K562 (cell line): ENCODE data around the gene PNPLA7. TPM values are rescaled to one million over a fixed set of nuclear protein-coding genes. Genes with fewer than 3 reads are reported as not detected.

ENCODE experiments used
- CREB3 ChIP-seq: fragments of 450-650 bp; conservative IDR thresholded peaks from 2 replicates; pipeline ENCODE4 v1.6.1; 2016; ENCODE audit warnings: missing genetic modification characterization, low read depth, mild to moderate bottlenecking, missing compliant biosample characterization, moderate library complexity
- EGR1 ChIP-seq: fragments of 450-650 bp; conservative IDR thresholded peaks from 2 replicates; pipeline ENCODE4 v1.6.1; 2017; ENCODE audit warnings: mild to moderate bottlenecking
- ERF ChIP-seq: fragments of 450-650 bp; formaldehyde crosslinking; IDR thresholded peaks from 2 replicates; pipeline ENCODE4 v1.4.0; 2020; ENCODE audit warnings: mild to moderate bottlenecking, mixed read lengths
- FOXP1 ChIP-seq: sonication (generic); formaldehyde crosslinking; IDR thresholded peaks from 2 replicates; pipeline ENCODE4 v1.8.0; 2022; ENCODE audit warnings: mild to moderate bottlenecking, missing genetic modification reagents
- VEZF1 ChIP-seq: fragments of 200-800 bp; sonication (Bioruptor generic); IDR thresholded peaks from 2 replicates; pipeline ENCODE4 v1.6.1; 2017; ENCODE audit warnings: missing genetic modification characterization, missing compliant biosample characterization
- WHSC1 ChIP-seq: IDR thresholded peaks from one replicate; pipeline ENCODE4 v1.6.1; 2012; ENCODE audit warnings: low read length, control low read depth, inconsistent platforms
- ZNF263 ChIP-seq: sonication (generic); formaldehyde crosslinking; IDR thresholded peaks from 2 replicates; pipeline ENCODE4 v1.8.0; 2022; ENCODE audit warnings: mild to moderate bottlenecking, missing genetic modification reagents, borderline replicate concordance
- ZNF277 ChIP-seq: fragments of 250-450 bp; sonication (Bioruptor Pico); IDR thresholded peaks from 2 replicates; pipeline ENCODE4 v1.8.0; 2022; ENCODE audit warnings: inconsistent platforms, mild to moderate bottlenecking, moderate library complexity, borderline replicate concordance
- polyA plus RNA-seq, 8 experiments: library from polyadenylated mRNA; depleted of rRNA in 4 of 8; stranded (reverse) in 5 of 8; unstranded in 3 of 8; fragments of >200 nt; fragmentation: Nextera tagmentation in 2 of 8; fragmentation: Illumina TruSeq in 1 of 8; extraction: Ambion mirVana in 2 of 8; extraction: Trizol in 1 of 8; gene quantifications; 2 replicates each; pipeline versions ENCODE4 v1.2.1 to v1.2.3, GENCODE V29; 2011 to 2014; ENCODE audit warnings: inconsistent platforms in 1 of 8, missing spikeins in 1 of 8
- total RNA-seq, 7 experiments: library from RNA; depleted of rRNA in 6 of 7; stranded (reverse); fragments of >200 nt in 6 of 7; fragmentation: Illumina TruSeq in 2 of 7; extraction: Trizol in 2 of 7; gene quantifications; 2 replicates each; pipeline versions ENCODE4 v1.2.1 to v1.2.3, GENCODE V29; 2011 to 2021; ENCODE audit warnings: low replicate concordance in 1 of 7
- TF ChIP-seq, protein P1 (sequence below): sonication (generic); formaldehyde crosslinking; IDR thresholded peaks from 2 replicates; pipeline ENCODE4 v1.8.0; 2023; ENCODE audit warnings: mild to moderate bottlenecking, missing genetic modification reagents
- TF ChIP-seq, protein P2 (sequence below): sonication (generic); formaldehyde crosslinking; IDR thresholded peaks from 2 replicates; pipeline ENCODE4 v1.8.0; 2022; ENCODE audit warnings: missing genetic modification reagents, mild to moderate bottlenecking, borderline replicate concordance

PNPLA7 gene
- total and polyA plus RNA-seq, 9 of the 15 experiments (the other 6 are each of a cell fraction or from before 2014, with no cell fraction given), result 0.01 to 0.85 (median 0.19) TPM; not detected in 1

GRCh38 chr9:137564134-137564533, 13.9 kb upstream of the PNPLA7 start (continued):
- TF ChIP-seq WHSC1, result no peak
- TF ChIP-seq ERF (CRISPR knock-in tag), result no peak
- TF ChIP-seq EGR1, result no peak
- TF ChIP-seq FOXP1 (CRISPR knock-in tag), result no peak
- TF ChIP-seq, protein P1, sequence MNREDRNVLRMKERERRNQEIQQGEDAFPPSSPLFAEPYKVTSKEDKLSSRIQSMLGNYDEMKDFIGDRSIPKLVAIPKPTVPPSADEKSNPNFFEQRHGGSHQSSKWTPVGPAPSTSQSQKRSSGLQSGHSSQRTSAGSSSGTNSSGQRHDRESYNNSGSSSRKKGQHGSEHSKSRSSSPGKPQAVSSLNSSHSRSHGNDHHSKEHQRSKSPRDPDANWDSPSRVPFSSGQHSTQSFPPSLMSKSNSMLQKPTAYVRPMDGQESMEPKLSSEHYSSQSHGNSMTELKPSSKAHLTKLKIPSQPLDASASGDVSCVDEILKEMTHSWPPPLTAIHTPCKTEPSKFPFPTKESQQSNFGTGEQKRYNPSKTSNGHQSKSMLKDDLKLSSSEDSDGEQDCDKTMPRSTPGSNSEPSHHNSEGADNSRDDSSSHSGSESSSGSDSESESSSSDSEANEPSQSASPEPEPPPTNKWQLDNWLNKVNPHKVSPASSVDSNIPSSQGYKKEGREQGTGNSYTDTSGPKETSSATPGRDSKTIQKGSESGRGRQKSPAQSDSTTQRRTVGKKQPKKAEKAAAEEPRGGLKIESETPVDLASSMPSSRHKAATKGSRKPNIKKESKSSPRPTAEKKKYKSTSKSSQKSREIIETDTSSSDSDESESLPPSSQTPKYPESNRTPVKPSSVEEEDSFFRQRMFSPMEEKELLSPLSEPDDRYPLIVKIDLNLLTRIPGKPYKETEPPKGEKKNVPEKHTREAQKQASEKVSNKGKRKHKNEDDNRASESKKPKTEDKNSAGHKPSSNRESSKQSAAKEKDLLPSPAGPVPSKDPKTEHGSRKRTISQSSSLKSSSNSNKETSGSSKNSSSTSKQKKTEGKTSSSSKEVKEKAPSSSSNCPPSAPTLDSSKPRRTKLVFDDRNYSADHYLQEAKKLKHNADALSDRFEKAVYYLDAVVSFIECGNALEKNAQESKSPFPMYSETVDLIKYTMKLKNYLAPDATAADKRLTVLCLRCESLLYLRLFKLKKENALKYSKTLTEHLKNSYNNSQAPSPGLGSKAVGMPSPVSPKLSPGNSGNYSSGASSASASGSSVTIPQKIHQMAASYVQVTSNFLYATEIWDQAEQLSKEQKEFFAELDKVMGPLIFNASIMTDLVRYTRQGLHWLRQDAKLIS, result no peak
- TF ChIP-seq, protein P2, sequence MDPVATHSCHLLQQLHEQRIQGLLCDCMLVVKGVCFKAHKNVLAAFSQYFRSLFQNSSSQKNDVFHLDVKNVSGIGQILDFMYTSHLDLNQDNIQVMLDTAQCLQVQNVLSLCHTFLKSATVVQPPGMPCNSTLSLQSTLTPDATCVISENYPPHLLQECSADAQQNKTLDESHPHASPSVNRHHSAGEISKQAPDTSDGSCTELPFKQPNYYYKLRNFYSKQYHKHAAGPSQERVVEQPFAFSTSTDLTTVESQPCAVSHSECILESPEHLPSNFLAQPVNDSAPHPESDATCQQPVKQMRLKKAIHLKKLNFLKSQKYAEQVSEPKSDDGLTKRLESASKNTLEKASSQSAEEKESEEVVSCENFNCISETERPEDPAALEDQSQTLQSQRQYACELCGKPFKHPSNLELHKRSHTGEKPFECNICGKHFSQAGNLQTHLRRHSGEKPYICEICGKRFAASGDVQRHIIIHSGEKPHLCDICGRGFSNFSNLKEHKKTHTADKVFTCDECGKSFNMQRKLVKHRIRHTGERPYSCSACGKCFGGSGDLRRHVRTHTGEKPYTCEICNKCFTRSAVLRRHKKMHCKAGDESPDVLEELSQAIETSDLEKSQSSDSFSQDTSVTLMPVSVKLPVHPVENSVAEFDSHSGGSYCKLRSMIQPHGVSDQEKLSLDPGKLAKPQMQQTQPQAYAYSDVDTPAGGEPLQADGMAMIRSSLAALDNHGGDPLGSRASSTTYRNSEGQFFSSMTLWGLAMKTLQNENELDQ (CRISPR knock-in tag), result no peak
- TF ChIP-seq VEZF1 (CRISPR knock-in tag), result no peak
- no peak for TF ChIP-seq CREB3 (tag)
- no peak for TF ChIP-seq ZNF277 (CRISPR knock-in tag)
- TF ChIP-seq ZNF263 (CRISPR knock-in tag), result no peak
- TF ChIP-seq, all 486 proteins: peak for 0
